Measurements from ENCODE around the gene MAN1A1. TPM values are rescaled to one million over a fixed set of nuclear protein-coding genes. Genes with fewer than 3 reads are reported as not detected.

The MAN1A1 gene
- total RNA-seq, 2 donors from 2014 or later: 24.8 to 35.8 TPM

GRCh38 chr6:119255492-119255891, 94.1 kb downstream of the MAN1A1 start:
- TF ChIP-seq CTCF (IDR thresholded peaks at IDR 0.05): no peak
- H3K4me3 ChIP-seq: no peak overlapping the region
- DNase-seq (ENCODE audit: low spot score): no peak
- H3K4me1 ChIP-seq: no peaks in the 10 kb centered on the region
- H3K27me3 ChIP-seq: no peaks in the 10 kb centered on the region
- no peaks in the 10 kb centered on the region for H3K9me3 ChIP-seq
- no peak overlapping the region for H3K27ac ChIP-seq
- no peaks in the 10 kb centered on the region for H3K36me3 ChIP-seq

- Histone ChIP-seq H3K27ac (no peak overlapping the region), H3K36me3 (no peaks in the 10 kb centered on the region), H3K9me3 (no peaks in the 10 kb centered on the region), H3K4me1 (no peaks in the 10 kb centered on the region), H3K27me3 (no peaks in the 10 kb centered on the region), H3K4me3 (no peak overlapping the region)
- no peak for TF ChIP-seq CTCF (IDR thresholded peaks at IDR 0.05)
- DNase-seq (ENCODE audit: low spot score): no peak
These were observed 99.5 kb downstream of the MAN1A1 start for GRCh38 chr6:119250036-119250435.

GRCh38 chr6:119249319-119249718, 100.2 kb downstream of the MAN1A1 start:
- Histone ChIP-seq H3K27ac (no peak overlapping the region), H3K9me3 (no peaks in the 10 kb centered on the region), H3K4me3 (no peak overlapping the region), H3K27me3 (no peaks in the 10 kb centered on the region), H3K36me3 (no peaks in the 10 kb centered on the region), H3K4me1 (no peaks in the 10 kb centered on the region)
- TF ChIP-seq CTCF (IDR thresholded peaks at IDR 0.05): no peak
- no peak for DNase-seq (ENCODE audit: low spot score)

DNA sequence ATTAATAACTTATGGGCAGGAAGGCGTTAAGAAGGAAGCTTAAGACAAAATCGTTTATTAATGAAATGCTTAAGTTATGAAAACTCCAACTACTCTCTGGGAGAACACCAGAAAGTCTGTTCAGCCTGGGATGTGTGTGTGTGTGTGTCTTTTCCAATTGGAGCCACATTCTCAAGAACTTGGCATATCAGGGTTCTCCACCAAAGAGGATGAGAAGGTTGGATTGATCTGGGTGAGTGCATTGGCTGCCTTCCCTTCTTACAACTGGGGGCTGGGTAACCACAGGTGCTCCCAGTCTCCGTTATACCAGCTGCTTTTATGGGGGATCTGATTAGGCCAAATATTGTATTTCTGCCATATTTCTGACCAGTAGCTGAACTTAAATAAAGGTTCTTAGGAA, 102.1 kb downstream of the MAN1A1 start:
- Histone ChIP-seq H3K4me1 (no peaks in the 10 kb centered on the region), H3K27ac (no peak overlapping the region)
- no peak for TF ChIP-seq CTCF (IDR thresholded peaks at IDR 0.05)

GRCh38 chr6:119243657-119244056, 105.9 kb downstream of the MAN1A1 start:
- Histone ChIP-seq H3K4me3 (no peak overlapping the region), H3K36me3 (no peaks in the 10 kb centered on the region), H3K9me3 (no peaks in the 10 kb centered on the region), H3K27me3 (no peaks in the 10 kb centered on the region), H3K4me1 (peaks cover 0 to 7% of the 10 kb centered on the region in 2 donors), H3K27ac (no peak overlapping the region)
- DNase-seq (ENCODE audit: low spot score): no peak
- TF ChIP-seq CTCF (IDR thresholded peaks at IDR 0.05): no peak

More for the DNA sequence above, 102.1 kb downstream of the MAN1A1 start:
- H3K4me3 ChIP-seq: no peak overlapping the region
- DNase-seq (ENCODE audit: low spot score): no peak
- H3K9me3 ChIP-seq: no peaks in the 10 kb centered on the region
- H3K27me3 ChIP-seq: no peaks in the 10 kb centered on the region
- no peaks in the 10 kb centered on the region for H3K36me3 ChIP-seq

GRCh38 chr6:119243037-119243436, 106.5 kb downstream of the MAN1A1 start:
- Histone ChIP-seq H3K9me3 (no peaks in the 10 kb centered on the region), H3K36me3 (no peaks in the 10 kb centered on the region), H3K27ac (no peak overlapping the region), H3K4me3 (no peak overlapping the region), H3K4me1 (peaks cover 0 to 7% of the 10 kb centered on the region in 2 donors), H3K27me3 (no peaks in the 10 kb centered on the region)
- TF ChIP-seq CTCF (IDR thresholded peaks at IDR 0.05): no peak
- no peak for DNase-seq (ENCODE audit: low spot score)

All from right atrium auricular region (tissue), 2 donors.